ENCODE data around the gene NFATC2.

NFATC2 gene

GRCh38 chr20:51447765-51448148, 94.8 kb downstream of the NFATC2 start:
- no peak for DNase-seq

- no peak for DNase-seq
Observed at GRCh38 chr20:51447097-51447764, 95.3 kb downstream of the NFATC2 start.

- no peak for DNase-seq
Observed at GRCh38 chr20:51446656-51447055, 95.9 kb downstream of the NFATC2 start.

- no peak for DNase-seq
Observed at GRCh38 chr20:51446230-51446629, 96.3 kb downstream of the NFATC2 start.

DNA sequence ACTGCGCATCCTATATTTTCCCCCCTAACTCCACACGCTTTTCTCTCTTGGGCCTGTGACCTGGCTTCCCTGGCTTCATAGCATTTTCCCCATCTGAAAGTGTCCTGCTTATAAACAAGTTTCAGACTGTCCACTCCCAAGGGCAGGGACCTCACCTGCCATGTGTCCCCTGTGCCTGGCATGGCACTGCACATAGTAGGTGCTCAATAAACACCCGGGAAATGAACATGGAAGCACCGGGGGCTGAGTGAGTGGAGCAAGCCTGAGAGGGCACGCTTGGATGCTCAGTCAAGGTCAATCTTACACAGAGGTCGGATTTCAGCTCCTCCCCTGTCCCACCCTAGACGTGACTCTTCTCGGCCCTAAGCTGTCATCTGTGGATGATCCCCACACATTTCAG, 96.9 kb downstream of the NFATC2 start:
- no peak for DNase-seq

DNA sequence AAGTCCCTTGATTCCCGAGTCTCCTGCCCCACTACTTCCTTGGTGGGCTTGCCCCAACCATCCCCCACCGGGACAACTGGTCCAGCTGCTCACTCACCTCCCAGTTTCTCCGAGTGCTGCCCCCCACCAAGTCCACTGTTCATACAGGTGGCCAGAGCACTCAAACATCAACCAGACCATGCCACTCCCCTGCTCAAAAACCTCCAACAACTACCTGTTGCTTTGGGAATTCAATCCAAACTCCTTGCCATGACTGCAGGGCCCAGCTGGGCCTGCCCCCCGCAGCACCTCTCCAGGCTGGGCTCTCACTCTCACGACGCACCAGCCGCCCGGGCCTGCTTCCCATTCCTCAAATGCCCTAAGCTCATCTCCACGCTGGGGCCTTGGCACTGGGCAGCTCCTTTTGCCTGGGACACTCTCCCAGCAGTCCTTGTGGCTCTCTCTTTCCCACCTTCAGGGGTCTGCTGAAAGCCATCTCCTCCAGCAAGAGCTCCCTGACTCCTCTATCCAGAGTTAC, 97.5 kb downstream of the NFATC2 start:
- no peak for DNase-seq

GRCh38 chr20:51444467-51444866, 98.1 kb downstream of the NFATC2 start:
- no peak for DNase-seq

DNA sequence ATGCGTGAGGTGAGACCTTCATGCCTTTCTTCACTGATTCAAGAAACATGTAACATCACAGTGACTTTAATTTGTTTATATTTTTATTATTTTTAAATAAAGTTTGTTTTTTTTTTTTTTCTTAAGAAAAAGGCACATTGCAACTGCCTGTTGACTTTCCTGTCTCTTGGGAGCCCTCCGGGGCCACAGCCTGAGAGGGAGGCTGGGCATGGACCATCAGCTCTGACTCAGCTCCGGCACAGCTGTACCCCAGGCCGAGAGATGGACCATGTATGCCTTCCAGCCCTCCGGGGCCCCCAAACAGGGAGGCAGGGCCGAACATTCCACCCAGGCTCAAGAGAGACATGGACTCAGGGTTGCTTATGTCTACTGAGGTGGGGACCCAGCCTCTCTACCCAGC, 99.9 kb downstream of the NFATC2 start:
- no peak for DNase-seq

DNA sequence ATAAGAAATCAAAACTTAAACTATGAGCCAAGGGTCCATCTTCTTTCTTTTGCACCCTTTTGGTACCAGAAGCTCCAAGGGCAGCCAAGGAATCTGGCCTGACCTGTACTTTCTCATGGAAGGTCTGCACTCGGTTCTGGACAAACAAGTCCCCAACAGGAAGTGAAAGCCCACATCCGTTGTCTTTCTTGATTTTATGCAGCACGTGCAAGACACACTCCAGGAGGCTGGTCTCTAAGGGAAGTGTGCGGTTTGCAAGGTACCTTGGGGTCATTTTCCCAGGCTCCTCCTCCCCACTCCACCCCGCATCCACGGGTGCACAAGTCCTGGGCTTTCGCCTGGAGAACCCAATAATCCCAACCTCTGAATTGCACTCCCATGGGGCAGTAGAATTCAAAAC, 101.9 kb downstream of the NFATC2 start:
- no peak for DNase-seq

GRCh38 chr20:51439160-51439689, 103.3 kb downstream of the NFATC2 start:
- no peak for DNase-seq

GRCh38 chr20:51438136-51438535, 104.4 kb downstream of the NFATC2 start:
- DNase-seq, result no peak

DNA sequence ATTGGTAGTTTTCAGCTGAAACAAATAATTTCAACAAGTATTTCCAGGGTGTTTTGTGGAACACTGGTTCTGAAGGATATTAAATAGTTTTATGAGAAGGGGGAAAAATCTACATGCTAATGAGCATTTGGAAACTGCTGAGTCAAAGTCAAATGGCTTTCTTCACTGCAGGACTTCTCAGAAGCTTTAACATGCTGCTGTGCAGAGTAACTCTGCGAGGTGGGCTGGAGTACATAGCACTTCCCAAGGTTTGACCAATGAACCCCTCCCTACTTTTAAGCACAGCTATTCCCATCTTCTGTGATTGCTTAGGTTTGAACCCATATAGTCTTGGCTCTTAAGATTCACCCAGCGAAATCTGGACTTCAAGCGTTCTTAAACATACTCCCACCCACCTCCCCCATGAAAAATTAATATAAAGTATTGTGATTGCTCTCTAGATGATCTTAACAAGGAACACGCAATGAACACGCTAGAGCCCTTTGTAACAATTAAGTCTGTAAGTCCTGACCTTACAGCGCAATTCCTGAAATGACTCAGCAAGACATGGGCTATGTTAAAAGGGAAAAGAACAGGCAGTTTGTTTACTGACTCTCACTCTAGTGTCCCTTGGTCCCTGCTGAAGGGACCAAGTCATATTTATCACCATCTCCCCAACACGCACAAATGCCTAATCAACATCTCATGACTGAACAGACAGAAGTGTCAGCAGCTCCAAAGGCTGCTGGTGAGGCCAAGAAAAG, 105.2 kb downstream of the NFATC2 start:
- DNase-seq, result no peak

GRCh38 chr20:51434580-51435247, 107.8 kb downstream of the NFATC2 start:
- no peak for DNase-seq

GRCh38 chr20:51434026-51434425, 108.5 kb downstream of the NFATC2 start:
- no peak for DNase-seq

DNA sequence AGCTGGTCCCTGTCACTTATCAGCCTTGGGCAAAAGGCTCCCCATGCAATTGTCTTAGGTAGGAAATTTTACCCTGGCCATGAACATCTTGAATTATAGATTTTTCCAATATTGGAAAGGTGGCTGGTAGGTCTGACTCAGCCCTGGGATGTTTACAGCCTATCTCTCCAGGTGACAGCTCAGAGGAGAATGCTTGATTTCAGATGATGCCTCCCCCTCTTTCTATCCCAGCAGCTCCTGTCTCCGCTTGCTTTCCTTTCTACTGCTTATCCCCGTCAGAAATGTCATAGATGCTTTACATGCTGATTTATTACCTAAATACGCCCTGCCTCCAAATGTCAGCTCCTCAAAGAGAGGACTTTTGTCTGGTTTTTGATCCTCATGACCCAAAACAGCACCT, 109.6 kb downstream of the NFATC2 start:
- DNase-seq, result no peak

GRCh38 chr20:51432251-51432784, 110.2 kb downstream of the NFATC2 start:
- DNase-seq, result no peak

GRCh38 chr20:51431321-51431720, 111.2 kb downstream of the NFATC2 start:
- no peak for DNase-seq

GRCh38 chr20:51430198-51430950, 112.1 kb downstream of the NFATC2 start:
- no peak for DNase-seq

- no peak for DNase-seq
Observed at GRCh38 chr20:51429696-51430095, 112.8 kb downstream of the NFATC2 start.

- DNase-seq, result no peak
Observed at GRCh38 chr20:51429144-51429482, 113.4 kb downstream of the NFATC2 start.

DNA sequence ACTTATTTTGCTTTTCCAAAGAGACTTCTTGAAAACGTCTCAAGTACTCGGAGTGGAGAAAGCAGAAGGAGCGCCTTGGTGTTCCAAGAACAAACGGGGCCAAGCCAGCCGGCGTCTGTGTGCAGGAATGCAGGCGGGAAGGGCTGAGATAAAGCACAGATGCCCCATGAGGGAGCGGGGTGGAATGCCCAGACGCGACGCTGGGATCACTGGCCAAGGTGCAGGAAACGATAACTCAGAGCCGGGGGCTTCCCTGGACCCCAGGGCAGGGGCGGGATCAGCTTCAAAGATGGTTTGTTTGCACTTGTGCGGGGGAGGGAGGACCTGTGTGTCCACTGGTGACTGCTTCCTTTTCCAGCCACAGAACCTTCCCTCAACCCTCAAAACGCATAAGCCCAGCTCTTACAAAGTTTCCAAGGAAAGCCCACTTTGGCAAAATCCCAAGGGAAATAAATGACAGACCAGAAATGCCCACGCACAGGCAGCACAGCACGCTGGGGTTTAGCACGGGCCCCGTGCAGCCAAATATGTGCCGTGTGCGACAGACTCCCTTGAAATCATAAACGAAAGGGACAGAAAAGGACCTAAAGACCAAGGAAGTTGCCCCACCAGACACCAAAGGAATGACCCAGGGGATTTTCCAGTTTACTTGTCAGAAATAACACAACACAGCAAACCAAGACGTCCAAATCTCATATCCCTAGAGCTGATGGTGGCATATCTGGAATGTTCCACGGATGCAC, 113.9 kb downstream of the NFATC2 start:
- DNase-seq, result no peak

Measured in NCI-H526 (cell line).